Transverse colon (tissue), 4 donors: Measurements from ENCODE around the gene IL12RB2. TPM values are rescaled to one million over a fixed set of nuclear protein-coding genes. Genes with fewer than 3 reads are reported as not detected.
"Not testable (repeated sequence)": the region's sequence is repeated elsewhere in the genome, so short reads cannot be mapped to it uniquely, and the experiment has no call there.

Experiments
- DNase-seq: peaks from one replicate; pipeline ENCODE4 v3.0.0-alpha.2; 2019
- H3K27ac ChIP-seq, 4 donors: fragments of 200-600 bp; sonication (generic); 2 replicates each; pipeline ENCODE4 v1.5.1; 2016 to 2018; ENCODE audit warnings: inconsistent platforms in 4 of 4
- H3K27me3 ChIP-seq: fragments of 200-600 bp; sonication (generic); 2 replicates; pipeline ENCODE4 v1.5.1; 2017; ENCODE audit warnings: inconsistent platforms
- H3K36me3 ChIP-seq, 4 donors: fragments of 200-600 bp; sonication (generic); 2 replicates each; pipeline ENCODE4 v1.5.1; 2017 to 2019; ENCODE audit warnings: inconsistent platforms in 4 of 4
- H3K4me1 ChIP-seq, 4 donors: fragments of 200-600 bp; sonication (generic); 2 replicates each; pipeline ENCODE4 v1.5.1; 2017 to 2020; ENCODE audit warnings: inconsistent platforms in 4 of 4
- H3K4me3 ChIP-seq, 4 donors: fragments of 200-600 bp; sonication (generic); 1 replicate in 1 of 4; 2 replicates in 3 of 4; pipeline versions ENCODE4 v1.5.1 to v1.6.1; 2017 to 2019; ENCODE audit warnings: inconsistent platforms in 4 of 4
- H3K9me3 ChIP-seq, 2 donors: fragments of 200-600 bp; sonication (generic); 2 replicates each; pipeline ENCODE4 v1.5.1; 2017 to 2019; ENCODE audit warnings: inconsistent platforms in 2 of 2
- EP300 ChIP-seq: sonication (generic); formaldehyde crosslinking; IDR thresholded peaks from one replicate; pipeline ENCODE4 v1.6.1; 2017; ENCODE audit warnings: antibody characterized with exemption, low read depth
- POLR2A ChIP-seq: fragments of 450-650 bp; IDR thresholded peaks from one replicate; pipeline ENCODE4 v1.6.1; 2016; ENCODE audit warnings: antibody characterized with exemption, mild to moderate bottlenecking, moderate library complexity
- POLR2AphosphoS5 ChIP-seq, 3 donors: sonication (generic); formaldehyde crosslinking; IDR thresholded peaks; one replicate each; pipeline ENCODE4 v1.6.1; 2016; ENCODE audit warnings: antibody characterized with exemption in 3 of 3
- WGBS, 2 donors: methylation state at CpG; one replicate each; pipeline ENCODE4 v1.1.5; 2018; ENCODE audit warnings: low coverage in 1 of 2; 5-methylcytosine and 5-hydroxymethylcytosine counted together
- in situ Hi-C, 4 donors: fragments of 200-750 bp; cut with MboI; loops; one replicate each; pipeline versions ENCODE4 v1.15.0 to v1.15.1; 2017; ENCODE audit warnings: low sequenced_read_pairs in 3 of 4, low pct_ligation_motif_present in 1 of 4, low pct_unique_long_range_greater_than_20kb in 1 of 4
- intact Hi-C: fragments of 100-400 bp; cut with DNase I; formaldehyde crosslinking; loops from one replicate; pipeline ENCODE4 v1.15.1; 2023; ENCODE audit warnings: low total_unique reads
- total RNA-seq, 4 donors: library from RNA; depleted of rRNA; stranded (reverse); fragments of >200 nt; gene quantifications; one replicate each; pipeline ENCODE4 v1.1.0, GENCODE V29; 2016
- TF ChIP-seq, protein P1 (sequence below), 5 experiments: fragments of 200-600 bp in 3 of 5; fragments of 450-650 bp in 2 of 5; sonication (generic) in 3 of 5; IDR thresholded peaks; 1 replicate in 2 of 5; 2 replicates in 3 of 5; pipeline ENCODE4 v1.5.1; 2016 to 2017; ENCODE audit warnings: antibody characterized with exemption in 5 of 5, inconsistent platforms in 3 of 5, mild to moderate bottlenecking in 2 of 5, moderate library complexity in 1 of 5

IL12RB2 gene
- total RNA-seq, 4 donors from 2014 or later: 1.2 to 3.3 TPM; not detected in 2

DNA sequence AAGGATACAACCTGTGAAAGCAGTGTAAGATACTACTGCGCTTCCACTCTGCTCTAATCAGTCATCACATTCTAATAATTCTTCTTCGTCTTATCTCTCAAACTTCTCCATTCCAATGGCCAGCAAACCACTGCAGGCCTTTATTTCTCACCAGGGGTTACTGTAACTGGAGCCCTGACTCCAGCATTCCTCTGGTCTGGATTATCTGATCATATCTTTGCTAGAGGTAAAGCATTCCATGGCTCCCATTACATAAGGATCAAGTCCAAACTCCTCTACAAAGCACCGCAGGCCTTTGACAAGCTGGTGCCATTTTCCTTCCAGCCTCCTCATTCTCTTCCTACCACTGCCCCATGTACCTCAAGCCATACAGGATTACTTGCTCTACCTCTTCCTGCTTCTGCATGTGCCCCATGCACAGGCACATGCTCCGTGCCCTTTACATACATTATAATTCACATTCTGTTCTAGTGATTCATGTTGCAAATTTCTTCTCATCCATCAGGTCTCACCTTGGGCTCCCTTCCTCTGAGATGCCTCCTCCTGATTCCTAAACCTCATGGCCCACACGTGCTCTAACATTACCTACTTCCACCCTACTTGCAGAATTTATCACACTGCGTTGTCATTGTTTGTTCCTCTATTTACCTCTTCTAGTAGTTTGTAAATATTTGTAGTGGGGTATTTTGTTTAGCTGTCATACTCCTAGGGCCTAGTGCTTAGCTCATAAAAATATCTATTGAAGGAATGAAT lies 131.8 kb downstream of the IL12RB2 start:
- intact Hi-C loops: no loop called here
- no peak overlapping the region for H3K27ac ChIP-seq
- H3K9me3 ChIP-seq: no peaks in the 10 kb centered on the region
- H3K27me3 ChIP-seq: no peaks in the 10 kb centered on the region
- no peak overlapping the region for H3K4me3 ChIP-seq
- in situ Hi-C loops: no loop called here
- no peak for TF ChIP-seq POLR2A
- TF ChIP-seq, protein P1, sequence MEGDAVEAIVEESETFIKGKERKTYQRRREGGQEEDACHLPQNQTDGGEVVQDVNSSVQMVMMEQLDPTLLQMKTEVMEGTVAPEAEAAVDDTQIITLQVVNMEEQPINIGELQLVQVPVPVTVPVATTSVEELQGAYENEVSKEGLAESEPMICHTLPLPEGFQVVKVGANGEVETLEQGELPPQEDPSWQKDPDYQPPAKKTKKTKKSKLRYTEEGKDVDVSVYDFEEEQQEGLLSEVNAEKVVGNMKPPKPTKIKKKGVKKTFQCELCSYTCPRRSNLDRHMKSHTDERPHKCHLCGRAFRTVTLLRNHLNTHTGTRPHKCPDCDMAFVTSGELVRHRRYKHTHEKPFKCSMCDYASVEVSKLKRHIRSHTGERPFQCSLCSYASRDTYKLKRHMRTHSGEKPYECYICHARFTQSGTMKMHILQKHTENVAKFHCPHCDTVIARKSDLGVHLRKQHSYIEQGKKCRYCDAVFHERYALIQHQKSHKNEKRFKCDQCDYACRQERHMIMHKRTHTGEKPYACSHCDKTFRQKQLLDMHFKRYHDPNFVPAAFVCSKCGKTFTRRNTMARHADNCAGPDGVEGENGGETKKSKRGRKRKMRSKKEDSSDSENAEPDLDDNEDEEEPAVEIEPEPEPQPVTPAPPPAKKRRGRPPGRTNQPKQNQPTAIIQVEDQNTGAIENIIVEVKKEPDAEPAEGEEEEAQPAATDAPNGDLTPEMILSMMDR (IDR thresholded peaks at IDR 0.05): no peak
- no peak for TF ChIP-seq POLR2AphosphoS5 (IDR thresholded peaks at IDR 0.05)
- TF ChIP-seq EP300: no peak
- 91% methylated on average over 6 of the region's 6 CpGs for WGBS, 2 donors
- DNase-seq: no peak
- H3K36me3 ChIP-seq: no peaks in the 10 kb centered on the region
- peaks cover 0 to 10% (median 3%) of the 10 kb centered on the region in 4 donors for H3K4me1 ChIP-seq

DNA sequence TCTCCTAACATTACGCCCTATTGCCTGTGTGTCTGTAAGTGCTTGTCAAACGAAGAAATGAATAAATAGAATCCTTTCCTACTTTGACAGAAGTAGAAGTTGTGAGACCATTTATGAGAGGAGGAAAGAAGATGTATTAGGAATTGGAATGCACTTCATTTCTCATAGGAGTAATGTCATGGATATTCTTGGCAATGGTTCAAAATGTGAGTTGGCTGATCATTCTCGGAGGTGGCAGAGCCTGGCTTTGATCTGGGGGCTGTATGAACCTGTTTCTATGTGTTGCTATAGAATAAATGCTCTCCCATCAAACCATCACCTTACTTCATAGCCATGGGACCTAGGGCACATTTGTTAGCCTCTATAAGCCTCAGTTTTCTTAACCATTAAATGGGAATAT lies 132.7 kb downstream of the IL12RB2 start:
- H3K27ac ChIP-seq: no peak overlapping the region
- H3K27me3 ChIP-seq: no peaks in the 10 kb centered on the region
- WGBS, 2 donors: 72 to 82% methylated on average over 3 of the region's 3 CpGs
- H3K36me3 ChIP-seq: no peaks in the 10 kb centered on the region
- in situ Hi-C loops: no loop called here
- no peak for DNase-seq
- intact Hi-C loops: no loop called here
- TF ChIP-seq POLR2A (no peak), EP300 (no peak), POLR2AphosphoS5 (IDR thresholded peaks at IDR 0.05) (no peak)
- TF ChIP-seq, protein P1 (IDR thresholded peaks at IDR 0.05): no peak
- no peak overlapping the region for H3K4me3 ChIP-seq
- peaks cover 0 to 10% (median 3%) of the 10 kb centered on the region in 4 donors for H3K4me1 ChIP-seq
- H3K9me3 ChIP-seq: no peaks in the 10 kb centered on the region

DNA sequence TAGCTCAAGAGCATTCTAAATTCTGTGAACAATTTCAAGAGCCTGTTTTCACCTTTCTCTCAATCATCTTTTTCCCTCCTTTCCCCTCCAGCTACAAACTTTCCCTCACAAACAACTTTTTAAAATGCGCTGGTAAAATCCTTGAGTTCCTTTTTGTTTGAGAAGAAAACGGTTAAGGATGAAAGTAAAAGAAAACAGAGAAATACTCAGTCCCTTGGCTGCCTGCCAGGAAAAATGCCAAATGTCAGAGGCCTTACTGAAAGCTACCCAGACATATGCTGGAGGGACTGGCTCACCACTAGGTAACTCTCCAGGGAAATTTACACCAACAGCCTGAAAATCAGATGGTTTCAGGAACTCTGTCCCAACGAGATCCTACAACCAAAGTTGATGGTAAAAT lies 133.5 kb downstream of the IL12RB2 start:
- H3K27ac ChIP-seq: peak overlapping the region in 1 of 4 donors; percentile 27
- H3K4me3 ChIP-seq: no peak overlapping the region
- peak; percentile 26 for DNase-seq
- H3K27me3 ChIP-seq: no peaks in the 10 kb centered on the region
- H3K4me1 ChIP-seq: peaks cover 0 to 10% (median 3%) of the 10 kb centered on the region in 4 donors
- H3K9me3 ChIP-seq: no peaks in the 10 kb centered on the region
- intact Hi-C loops (no loop called here), in situ Hi-C loops (no loop called here)
- no peak for TF ChIP-seq EP300
- TF ChIP-seq, protein P1 (IDR thresholded peaks at IDR 0.05): no peak
- no peak for TF ChIP-seq POLR2A
- TF ChIP-seq POLR2AphosphoS5 (IDR thresholded peaks at IDR 0.05): no peak
- H3K36me3 ChIP-seq: no peaks in the 10 kb centered on the region
- WGBS, 2 donors: 34 to 47% methylated on average over 3 of the region's 3 CpGs

DNA sequence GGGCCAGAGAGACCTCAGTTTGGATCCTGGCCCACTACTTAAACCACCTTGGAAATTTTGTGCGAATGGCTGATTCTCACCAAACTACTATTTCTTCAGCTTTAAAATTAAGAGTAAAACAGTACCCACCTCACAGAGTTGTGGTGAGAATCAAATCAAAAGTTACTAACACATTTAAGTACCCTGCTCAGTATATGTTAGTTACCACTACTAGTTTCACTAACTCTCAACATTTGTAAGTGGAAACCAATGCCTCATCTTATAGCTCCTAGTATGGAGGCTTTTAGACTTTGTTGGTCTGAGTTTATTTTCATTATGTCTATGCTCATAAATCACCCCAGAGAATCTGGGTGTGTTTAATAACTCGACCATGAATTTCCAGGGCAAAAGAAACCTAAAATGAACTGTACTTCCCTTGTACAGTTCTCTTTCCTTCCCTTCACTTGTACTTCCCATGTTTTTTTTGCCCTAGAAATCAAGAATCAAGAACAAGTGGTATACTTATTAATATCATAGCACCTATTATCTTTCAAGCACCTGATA lies 134.1 kb downstream of the IL12RB2 start:
- TF ChIP-seq POLR2A (no peak), EP300 (no peak), POLR2AphosphoS5 (IDR thresholded peaks at IDR 0.05) (no peak)
- TF ChIP-seq, protein P1 (IDR thresholded peaks at IDR 0.05): no peak
- H3K36me3 ChIP-seq: no peaks in the 10 kb centered on the region
- intact Hi-C loops: no loop called here
- WGBS, 2 donors: 60 to 72% methylated on average over 2 of the region's 2 CpGs
- H3K9me3 ChIP-seq: no peaks in the 10 kb centered on the region
- peak overlapping the region in 1 of 4 donors; percentile 27 for H3K27ac ChIP-seq
- no peaks in the 10 kb centered on the region for H3K27me3 ChIP-seq
- no peak overlapping the region for H3K4me3 ChIP-seq
- in situ Hi-C loops: no loop called here
- H3K4me1 ChIP-seq: peaks cover 0 to 9% (median 3%) of the 10 kb centered on the region in 4 donors
- DNase-seq: no peak

DNA sequence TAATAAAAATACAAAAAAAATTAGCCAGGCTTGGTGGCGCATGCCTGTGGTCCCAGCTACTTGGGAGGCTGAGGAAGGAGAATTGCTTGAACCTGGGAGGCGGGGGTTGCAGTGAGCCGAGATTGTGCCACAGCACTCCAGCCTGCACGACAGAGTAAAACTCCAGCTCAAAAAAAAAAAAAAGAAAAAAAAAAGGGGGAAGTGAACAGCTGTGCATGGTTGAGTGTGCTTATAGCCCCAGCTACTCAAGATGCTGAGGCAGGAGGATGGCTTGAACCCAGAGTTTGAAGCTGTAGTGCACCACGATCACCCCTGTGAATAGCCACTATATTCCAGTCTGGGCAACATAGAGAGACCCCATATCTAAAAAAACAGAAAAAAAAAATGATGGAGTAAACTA lies 138.3 kb downstream of the IL12RB2 start:
- in situ Hi-C loops, H3K4me3 ChIP-seq, intact Hi-C loops, DNase-seq, H3K27ac ChIP-seq, H3K27me3 ChIP-seq, H3K36me3 ChIP-seq, H3K9me3 ChIP-seq, H3K4me1 ChIP-seq: not testable (repeated sequence)
- WGBS, 2 donors: 66 to 74% methylated on average over 4 to 5 of the region's 5 CpGs
